Tibial artery (tissue), 4 donors: ENCODE measurements around the gene FBXO21.

Source experiments
- DNase-seq, 2 donors: peaks; one replicate each; pipeline ENCODE4 v3.0.0-alpha.2; 2019
- H3K27ac ChIP-seq, 2 donors: fragments of 200-600 bp; sonication (generic) in 1 of 2; 1 replicate in 1 of 2; 2 replicates in 1 of 2; pipeline ENCODE4 v1.5.1; 2018 to 2019; ENCODE audit warnings: mild to moderate bottlenecking in 1 of 2
- H3K27me3 ChIP-seq, 2 donors: fragments of 200-600 bp; sonication (generic) in 1 of 2; one replicate each; pipeline versions ENCODE4 v1.5.1 to v1.6.0; 2016 to 2019
- H3K36me3 ChIP-seq, 3 donors: fragments of 200-600 bp; sonication (generic) in 2 of 3; one replicate each; pipeline ENCODE4 v1.5.1; 2016 to 2019; ENCODE audit warnings: mild to moderate bottlenecking in 2 of 3
- H3K4me1 ChIP-seq, 4 donors: fragments of 200-600 bp; sonication (generic) in 2 of 4; 1 replicate in 3 of 4; 2 replicates in 1 of 4; pipeline ENCODE4 v1.5.1; 2016 to 2019
- H3K4me3 ChIP-seq, 2 donors: fragments of 200-600 bp; sonication (generic) in 1 of 2; 1 replicate in 1 of 2; 2 replicates in 1 of 2; pipeline ENCODE4 v1.5.1; 2018 to 2019; ENCODE audit warnings: mild to moderate bottlenecking in 2 of 2
- H3K9me3 ChIP-seq, 3 donors: fragments of 200-600 bp; sonication (generic) in 1 of 3; one replicate each; pipeline ENCODE4 v1.5.1; 2016 to 2019
- intact Hi-C: fragments of 100-400 bp; cut with DNase I; formaldehyde crosslinking; loops from one replicate; pipeline ENCODE4 v1.15.0; 2023; ENCODE audit warnings: low total_unique reads
- TF ChIP-seq, protein P1 (sequence below), 2 experiments: fragments of 200-600 bp in 1 of 2; fragments of 450-650 bp in 1 of 2; IDR thresholded peaks; one replicate each; pipeline ENCODE4 v1.5.1; 2017 to 2019; ENCODE audit warnings: antibody characterized with exemption in 2 of 2, mild to moderate bottlenecking in 1 of 2, moderate library complexity in 1 of 2

FBXO21 gene

GRCh38 chr12:117178301-117178700 is 12.0 kb downstream of the FBXO21 start:
- intact Hi-C loops, result no loop called here
- Histone ChIP-seq H3K27ac (no peak overlapping the region), H3K4me3 (no peak overlapping the region), H3K27me3 (no peaks in the 10 kb centered on the region), H3K4me1 (no peaks in the 10 kb centered on the region), H3K9me3 (no peaks in the 10 kb centered on the region), H3K36me3 (peaks cover 61 to 94% (median 68%) of the 10 kb centered on the region in 3 donors)
- no peak for DNase-seq
- TF ChIP-seq, protein P1, sequence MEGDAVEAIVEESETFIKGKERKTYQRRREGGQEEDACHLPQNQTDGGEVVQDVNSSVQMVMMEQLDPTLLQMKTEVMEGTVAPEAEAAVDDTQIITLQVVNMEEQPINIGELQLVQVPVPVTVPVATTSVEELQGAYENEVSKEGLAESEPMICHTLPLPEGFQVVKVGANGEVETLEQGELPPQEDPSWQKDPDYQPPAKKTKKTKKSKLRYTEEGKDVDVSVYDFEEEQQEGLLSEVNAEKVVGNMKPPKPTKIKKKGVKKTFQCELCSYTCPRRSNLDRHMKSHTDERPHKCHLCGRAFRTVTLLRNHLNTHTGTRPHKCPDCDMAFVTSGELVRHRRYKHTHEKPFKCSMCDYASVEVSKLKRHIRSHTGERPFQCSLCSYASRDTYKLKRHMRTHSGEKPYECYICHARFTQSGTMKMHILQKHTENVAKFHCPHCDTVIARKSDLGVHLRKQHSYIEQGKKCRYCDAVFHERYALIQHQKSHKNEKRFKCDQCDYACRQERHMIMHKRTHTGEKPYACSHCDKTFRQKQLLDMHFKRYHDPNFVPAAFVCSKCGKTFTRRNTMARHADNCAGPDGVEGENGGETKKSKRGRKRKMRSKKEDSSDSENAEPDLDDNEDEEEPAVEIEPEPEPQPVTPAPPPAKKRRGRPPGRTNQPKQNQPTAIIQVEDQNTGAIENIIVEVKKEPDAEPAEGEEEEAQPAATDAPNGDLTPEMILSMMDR (IDR thresholded peaks at IDR 0.05), result no peak

- TF ChIP-seq, protein P1 (IDR thresholded peaks at IDR 0.05), result no peak
- intact Hi-C loops, result no loop called here
- peaks cover 78 to 99% (median 93%) of the 10 kb centered on the region in 3 donors for H3K36me3 ChIP-seq
These were observed 18.1 kb downstream of the FBXO21 start for GRCh38 chr12:117172168-117172567.

GRCh38 chr12:117171499-117172162 is 18.6 kb downstream of the FBXO21 start:
- Histone ChIP-seq H3K4me1 (no peaks in the 10 kb centered on the region), H3K36me3 (peaks cover 78 to 100% (median 93%) of the 10 kb centered on the region in 3 donors), H3K27ac (no peak overlapping the region), H3K9me3 (no peaks in the 10 kb centered on the region), H3K4me3 (no peak overlapping the region), H3K27me3 (no peaks in the 10 kb centered on the region)
- no peak for DNase-seq
- intact Hi-C loops, result no loop called here
- TF ChIP-seq, protein P1 (IDR thresholded peaks at IDR 0.05), result no peak

More at GRCh38 chr12:117172168-117172567, 18.1 kb downstream of the FBXO21 start:
- Histone ChIP-seq H3K27me3 (no peaks in the 10 kb centered on the region), H3K4me1 (no peaks in the 10 kb centered on the region), H3K9me3 (no peaks in the 10 kb centered on the region), H3K4me3 (no peak overlapping the region), H3K27ac (no peak overlapping the region)
- no peak for DNase-seq

DNA sequence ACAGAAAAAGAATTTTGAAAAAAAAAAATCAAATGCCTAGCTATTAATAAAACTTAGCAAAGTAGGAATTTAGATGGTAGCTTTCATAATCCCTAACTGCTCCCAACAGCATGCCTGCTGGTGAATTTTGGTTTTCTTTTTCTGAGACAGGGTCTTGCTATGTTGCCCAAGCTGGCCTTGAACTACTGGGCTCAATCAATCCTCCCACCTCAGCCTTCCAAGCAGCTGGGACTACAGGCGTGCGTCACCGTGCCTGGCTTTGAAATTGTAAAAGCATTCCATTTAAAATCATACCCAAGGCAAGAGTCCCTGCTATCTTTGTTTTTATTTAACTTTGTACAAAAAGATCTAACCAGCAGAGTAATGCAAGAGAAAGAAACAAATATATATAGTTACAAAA is 20.7 kb downstream of the FBXO21 start:
- TF ChIP-seq, protein P1 (IDR thresholded peaks at IDR 0.05), result no peak
- no peaks in the 10 kb centered on the region for H3K27me3 ChIP-seq
- no peak overlapping the region for H3K27ac ChIP-seq
- intact Hi-C loops, result no loop called here
- H3K36me3 ChIP-seq, result peaks cover 74 to 100% (median 93%) of the 10 kb centered on the region in 3 donors
- H3K4me1 ChIP-seq, result no peaks in the 10 kb centered on the region
- H3K9me3 ChIP-seq, result no peaks in the 10 kb centered on the region
- no peak overlapping the region for H3K4me3 ChIP-seq
- no peak for DNase-seq

- Histone ChIP-seq H3K4me1 (no peaks in the 10 kb centered on the region), H3K4me3 (no peak overlapping the region), H3K27me3 (no peaks in the 10 kb centered on the region), H3K36me3 (peaks cover 74 to 99% (median 91%) of the 10 kb centered on the region in 3 donors), H3K27ac (no peak overlapping the region), H3K9me3 (no peaks in the 10 kb centered on the region)
- TF ChIP-seq, protein P1 (IDR thresholded peaks at IDR 0.05), result no peak
- intact Hi-C loops, result no loop called here
- DNase-seq, result no peak
These were observed 21.3 kb downstream of the FBXO21 start for GRCh38 chr12:117168976-117169375.
